GM10248 (cell line): Measurements from ENCODE around the gene LETM1.
"Not testable (repeated sequence)": the region's sequence is repeated elsewhere in the genome, so short reads cannot be mapped to it uniquely, and the experiment has no call there.

Source experiments
- CTCF ChIA-PET: fragments of 300-600 bp; sonication (Branson Sonifier 250); formaldehyde crosslinking; extraction: SDS; loops from one replicate; lab custom pipeline; 2021; ENCODE audit warnings: antibody characterized with exemption; lab: Yijun Ruan, JAX
- POLR2A ChIA-PET: fragments of 350-650 bp; sonication (Branson Sonifier 250); formaldehyde crosslinking; extraction: SDS; loops from one replicate; lab custom pipeline; 2020; ENCODE audit warnings: antibody characterized with exemption; lab: Yijun Ruan, JAX
- DNase-seq: peaks from one replicate; pipeline ENCODE4 v3.0.0; 2012; ENCODE audit errors: extremely low spot score
- CTCF ChIP-seq: IDR thresholded peaks from 2 replicates; pipeline ENCODE4 v1.5.1; 2012; ENCODE audit warnings: mild to moderate bottlenecking, low read depth; ENCODE audit errors: extremely low read depth, missing control alignments, control extremely low read depth

The LETM1 gene

GRCh38 chr4:1851160-1851559, 4.8 kb downstream of the LETM1 start:
- POLR2A ChIA-PET, result no interaction called here
- CTCF ChIA-PET, result interaction anchor here (0.9 to 1.4 kb wide), 3 partner anchors 15 to 48 kb away, joined by 3 read pairs; no protein-coding TSS in a partner anchor
- no peak for TF ChIP-seq CTCF
- no peak for DNase-seq

GRCh38 chr4:1850276-1850675, 5.7 kb downstream of the LETM1 start:
- POLR2A ChIA-PET, result no interaction called here
- DNase-seq, result no peak
- CTCF ChIA-PET, result interaction anchor here (0.9 kb wide), 1 partner anchor 15 kb away, joined by 3 read pairs; no protein-coding TSS in a partner anchor
- TF ChIP-seq CTCF, result no peak

- POLR2A ChIA-PET, result no interaction called here
- CTCF ChIA-PET, result interaction anchor here (0.9 to 3.8 kb wide), 5 partner anchors 9 to 53 kb away, joined by 3 to 19 read pairs (median 12); no protein-coding TSS in a partner anchor
- no peak for TF ChIP-seq CTCF
- no peak for DNase-seq
These were observed 9.4 kb downstream of the LETM1 start for GRCh38 chr4:1846580-1846979.

GRCh38 chr4:1844618-1845017, 11.3 kb downstream of the LETM1 start:
- POLR2A ChIA-PET, DNase-seq: not testable (repeated sequence)
- CTCF ChIA-PET, result interaction anchor here (3.8 kb wide), 1 partner anchor 11 kb away, joined by 19 read pairs; no protein-coding TSS in a partner anchor

- DNase-seq, result no peak
- ChIA-PET CTCF (interaction anchor here (2.6 to 3.8 kb wide), 2 partner anchors 10 to 11 kb away, joined by 8 to 19 read pairs; no protein-coding TSS in a partner anchor), POLR2A (no interaction called here)
- TF ChIP-seq CTCF, result no peak
These were observed 12.1 kb downstream of the LETM1 start for GRCh38 chr4:1843852-1844251.

- TF ChIP-seq CTCF, result no peak
- no peak for DNase-seq
- ChIA-PET CTCF (interaction anchor here (1.4 to 2.6 kb wide), 3 partner anchors 10 to 56 kb away, joined by 4 to 8 read pairs (median 4); no protein-coding TSS in a partner anchor), POLR2A (no interaction called here)
These were observed 12.9 kb downstream of the LETM1 start for GRCh38 chr4:1842993-1843448.

- no peak for DNase-seq
- TF ChIP-seq CTCF, result no peak
- POLR2A ChIA-PET, result no interaction called here
- CTCF ChIA-PET, result interaction anchor here (1.4 to 2.6 kb wide), 3 partner anchors 9 to 57 kb away, joined by 4 to 8 read pairs (median 4); no protein-coding TSS in a partner anchor
These were observed 13.5 kb downstream of the LETM1 start for GRCh38 chr4:1842339-1842895.
